Caki2 (cell line): Measurements from ENCODE around the gene TMEM130. TPM values are rescaled to one million over a fixed set of nuclear protein-coding genes. Genes with fewer than 3 reads are reported as not detected.
"Not testable (repeated sequence)": the region's sequence is repeated elsewhere in the genome, so short reads cannot be mapped to it uniquely, and the experiment has no call there.

Experiments used
- DNase-seq: peaks from one replicate; pipeline ENCODE4 v3.0.0-alpha.2; 2015; ENCODE audit warnings: low read depth
- in situ Hi-C: cut with HindIII; loops from 2 replicates; pipeline ENCODE4 v1.10.0; 2016; ENCODE audit warnings: low sequenced_read_pairs, low pct_unique_long_range_greater_than_20kb, mixed read lengths
- total RNA-seq: library from RNA; depleted of rRNA; stranded (reverse); fragments of >200 nt; shearing (Covaris generic); gene quantifications from 2 replicates; pipeline ENCODE4 v1.2.3, GENCODE V29; 2014; ENCODE audit warnings: low replicate concordance

Gene TMEM130
- total RNA-seq, 1 experiment from 2014 or later, result 27.3 TPM

GRCh38 chr7:98862716-98863420 is 6.9 kb downstream of the TMEM130 start:
- DNase-seq, result no peak
- in situ Hi-C loops, result no loop called here

DNA sequence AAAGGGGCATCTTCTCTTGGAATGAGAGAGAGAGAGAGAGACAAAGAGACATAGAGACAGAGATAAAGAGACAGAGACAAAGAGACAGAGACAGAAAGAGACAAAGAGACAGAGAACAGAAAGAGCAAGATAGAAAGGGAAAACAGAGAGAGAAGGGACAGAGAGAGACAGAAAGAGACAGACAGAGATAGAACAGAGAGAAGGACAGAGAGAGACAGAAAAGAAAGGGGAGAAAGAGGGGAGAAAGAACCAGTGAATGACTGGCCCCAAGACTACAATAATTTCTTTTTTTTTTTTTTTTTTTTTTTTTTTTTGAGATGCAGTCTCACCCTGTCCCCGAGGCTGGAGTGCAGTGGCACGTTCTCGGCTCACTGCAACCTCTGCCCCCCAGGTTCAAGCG is 7.6 kb downstream of the TMEM130 start:
- in situ Hi-C loops, result no loop called here
- DNase-seq, result no peak

DNA sequence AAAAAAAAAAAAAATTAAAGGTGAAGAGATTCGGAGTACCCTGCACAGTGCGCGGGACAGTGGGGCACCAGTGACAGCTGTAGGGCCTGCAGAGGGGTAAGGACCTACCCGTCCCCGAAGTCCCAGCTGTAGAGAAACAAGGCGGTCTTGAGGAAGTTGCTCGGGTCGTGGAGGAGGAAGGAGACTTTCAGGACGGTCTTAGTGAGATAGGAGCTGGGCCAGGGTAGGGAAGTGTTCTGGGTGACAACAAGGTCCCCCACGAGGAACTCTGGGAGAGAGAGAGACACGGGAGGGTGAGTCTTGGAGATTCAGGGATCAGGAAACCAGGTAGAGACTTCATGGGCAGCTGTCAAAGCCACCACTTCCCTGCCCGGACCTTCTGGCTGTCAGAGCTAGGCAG is 9.7 kb downstream of the TMEM130 start:
- in situ Hi-C loops, result no loop called here
- no peak for DNase-seq

DNA sequence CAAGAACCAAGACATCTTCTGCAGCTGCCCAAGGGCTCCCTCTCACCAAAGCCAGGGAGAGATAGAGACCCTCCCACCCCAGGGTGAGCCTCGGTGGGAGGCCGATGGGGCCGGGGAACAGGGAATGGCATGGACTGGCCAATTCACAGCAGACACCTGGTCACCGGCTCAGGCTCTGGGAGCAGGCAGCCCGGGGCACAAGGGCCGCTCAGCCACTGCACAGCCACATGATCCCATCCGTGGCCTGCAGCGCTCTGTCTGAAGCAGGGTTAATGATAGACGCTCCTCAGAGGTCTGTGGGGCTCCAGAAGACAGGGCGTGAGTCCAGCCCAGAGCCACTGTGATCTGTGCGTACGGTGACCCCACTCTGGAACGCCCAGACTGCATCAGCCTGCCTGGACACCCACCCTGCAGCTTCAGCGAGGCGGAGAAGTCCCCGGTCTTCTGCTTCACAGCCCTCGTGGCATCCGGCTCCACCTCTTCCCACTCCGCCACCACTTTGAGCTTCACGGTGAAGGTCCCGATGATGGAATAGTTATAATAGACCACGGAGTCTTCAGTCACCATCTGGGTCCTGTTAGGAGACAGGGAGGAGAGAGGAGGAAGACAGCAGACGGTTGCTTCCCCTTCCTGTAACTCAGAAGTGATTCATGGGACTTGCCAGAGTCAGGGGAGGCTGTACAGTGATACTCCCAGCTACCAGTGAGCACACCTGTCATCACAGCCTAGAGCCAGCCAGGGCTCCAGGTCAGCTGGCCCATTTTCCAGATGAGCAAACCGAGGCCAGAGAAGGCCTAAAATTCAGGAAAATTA is 14.0 kb downstream of the TMEM130 start:
- no peak for DNase-seq
- in situ Hi-C loops, result no loop called here

DNA sequence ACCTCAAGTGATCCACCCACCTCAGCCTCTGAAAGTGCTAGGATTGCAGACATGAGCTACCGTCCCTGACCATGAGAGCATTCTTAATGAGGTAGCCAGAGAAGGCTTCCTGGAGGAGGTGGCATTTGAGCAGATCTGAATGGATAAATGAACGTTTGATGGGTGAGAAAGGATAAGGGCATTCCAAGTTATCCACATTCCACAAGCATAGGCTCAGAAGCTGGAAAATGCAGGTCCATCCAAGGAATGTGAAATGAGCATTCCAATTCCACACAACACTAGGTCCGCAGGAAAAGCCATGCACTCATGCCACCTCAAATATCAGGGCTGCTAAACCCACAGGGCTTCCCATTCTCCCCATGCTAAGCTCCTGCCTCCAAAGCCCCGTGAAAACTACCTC is 17.0 kb downstream of the TMEM130 start:
- in situ Hi-C loops, result no loop called here
- no peak for DNase-seq

DNA sequence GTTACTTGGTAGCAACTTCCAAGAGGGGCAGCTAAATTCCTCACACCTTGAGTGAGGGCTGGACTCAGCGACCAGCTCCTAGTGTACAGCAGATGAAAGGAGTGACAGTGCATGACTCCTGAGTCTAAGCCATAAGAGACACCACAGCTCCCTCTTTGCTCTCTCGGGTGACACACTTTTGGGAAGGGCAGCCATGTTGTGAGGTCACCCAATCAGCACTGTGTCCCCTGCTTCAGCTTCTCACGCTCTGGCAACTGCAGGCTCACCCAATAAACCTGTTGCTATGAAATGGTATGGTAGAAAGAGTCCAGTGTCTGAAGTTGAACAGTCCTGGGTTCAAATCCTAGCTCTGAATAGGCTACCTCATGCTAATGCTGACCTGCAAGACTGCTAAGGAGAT is 20.9 kb downstream of the TMEM130 start:
- in situ Hi-C loops, result no loop called here
- DNase-seq, result no peak

DNA sequence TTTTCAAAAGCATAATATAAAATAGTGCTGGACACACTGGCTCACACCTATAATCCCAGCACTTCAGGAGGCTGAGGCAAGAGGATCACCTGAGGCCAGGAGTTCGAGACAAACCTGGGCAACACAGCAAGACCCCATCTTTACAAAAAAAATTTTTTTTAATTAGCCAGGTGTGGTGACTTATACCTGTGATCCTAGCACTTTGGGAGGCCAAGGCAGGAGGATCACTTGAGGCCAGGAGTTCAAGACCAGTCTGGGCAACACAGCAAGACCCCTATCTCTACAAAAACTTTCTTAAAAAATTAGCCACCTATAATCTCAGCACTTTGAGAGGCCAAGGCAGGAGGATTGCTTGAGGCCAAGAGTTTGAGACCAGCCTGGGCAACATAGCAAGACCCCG is 27.3 kb downstream of the TMEM130 start:
- DNase-seq, in situ Hi-C loops: not testable (repeated sequence)

DNA sequence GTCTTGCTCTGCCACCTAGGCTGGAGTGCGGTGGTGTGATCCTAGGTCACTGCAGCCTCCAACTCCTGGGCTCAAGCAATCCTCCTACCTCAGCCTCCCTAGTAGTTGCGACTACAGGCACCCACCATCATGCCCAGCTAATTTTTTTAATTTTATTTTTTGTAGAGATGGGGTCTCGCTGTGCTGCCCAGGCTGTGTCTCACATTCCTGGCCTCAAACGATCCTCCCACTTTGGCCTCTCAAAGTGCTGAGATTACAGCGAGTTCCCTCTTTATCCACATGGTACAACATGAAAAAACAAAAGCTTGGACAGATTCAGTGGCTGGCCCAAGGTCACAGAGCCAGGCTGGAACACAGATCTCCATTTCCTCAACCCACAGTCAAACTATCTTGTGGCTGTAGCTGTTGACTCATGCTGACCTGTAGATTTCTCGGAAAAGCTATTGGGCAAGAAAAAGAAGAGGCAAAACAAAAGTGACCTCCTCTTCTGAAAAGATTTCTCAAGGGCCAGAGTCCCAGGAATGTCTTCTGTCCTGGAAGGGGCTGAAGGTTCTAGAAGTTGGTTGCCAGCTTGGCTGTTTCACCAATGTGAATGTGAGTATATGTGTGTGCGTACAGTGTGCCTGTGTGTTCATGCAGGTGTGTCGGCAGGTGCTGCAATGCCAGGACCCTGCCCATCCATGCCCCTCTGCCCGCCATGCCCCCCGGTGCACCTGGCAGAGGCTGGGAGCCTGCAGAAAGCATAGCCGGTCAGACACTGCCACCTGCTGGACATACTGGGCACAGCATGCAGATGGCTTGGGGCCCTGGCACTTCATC is 28.4 kb downstream of the TMEM130 start:
- DNase-seq, result peak; percentile 92
- in situ Hi-C loops, result no loop called here

DNA sequence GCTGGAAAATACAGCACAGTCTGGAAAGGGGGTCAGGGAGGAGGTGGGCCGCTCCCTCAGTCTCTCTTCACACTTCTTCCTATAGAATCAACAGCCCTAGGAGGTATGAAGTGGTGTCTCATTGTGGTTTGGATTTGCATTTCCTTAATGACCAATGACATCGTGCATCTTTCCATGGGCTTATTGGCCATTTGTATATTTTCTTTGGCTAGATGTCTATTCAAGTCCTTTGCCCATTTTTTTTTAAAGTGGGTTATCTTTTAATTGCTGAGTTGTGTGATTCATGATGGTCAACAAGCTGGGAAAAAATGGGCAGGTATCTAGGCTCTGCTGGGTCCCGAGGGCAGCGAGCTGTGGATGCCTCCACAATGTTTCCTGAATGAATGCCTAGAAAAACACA is 29.1 kb downstream of the TMEM130 start:
- in situ Hi-C loops, result no loop called here
- peak; percentile 99 for DNase-seq

DNA sequence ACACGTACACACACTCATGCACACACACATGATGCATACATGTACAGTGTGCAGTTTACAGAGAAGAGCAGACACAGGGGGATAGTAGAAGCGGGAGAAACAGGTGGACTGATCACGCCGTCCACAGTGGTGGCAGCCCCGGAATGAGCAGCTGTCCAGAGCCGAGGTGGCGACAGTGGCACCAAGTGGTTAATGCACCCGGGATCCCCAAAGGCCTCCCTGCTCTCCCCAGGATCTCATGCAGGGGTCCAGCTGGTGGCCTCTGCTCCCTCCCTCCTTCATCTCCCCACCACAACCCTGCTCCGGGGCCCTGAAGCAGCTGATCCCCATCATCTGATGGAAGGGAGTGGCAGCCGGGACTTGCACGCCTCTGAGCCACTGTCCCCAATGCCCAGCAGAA is 29.7 kb downstream of the TMEM130 start:
- in situ Hi-C loops, result no loop called here
- no peak for DNase-seq

DNA sequence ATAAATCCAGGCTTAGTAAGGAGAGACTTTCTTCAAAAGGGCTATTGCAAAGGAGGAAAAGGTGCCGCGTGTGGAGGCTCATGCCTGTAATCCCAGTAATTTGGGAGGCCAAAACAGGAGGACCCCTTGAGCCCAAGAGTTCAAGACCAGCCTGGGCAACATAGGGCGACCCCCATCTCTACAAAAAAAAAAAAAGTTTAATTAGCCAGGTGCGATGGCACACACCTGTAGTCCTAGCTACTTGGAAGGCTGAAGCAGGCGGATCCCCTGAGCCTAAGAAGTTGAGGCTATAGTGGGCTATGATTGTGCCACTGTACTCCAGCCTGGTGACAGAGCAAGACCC is 32.2 kb downstream of the TMEM130 start:
- DNase-seq, result no peak
- in situ Hi-C loops, result no loop called here

DNA sequence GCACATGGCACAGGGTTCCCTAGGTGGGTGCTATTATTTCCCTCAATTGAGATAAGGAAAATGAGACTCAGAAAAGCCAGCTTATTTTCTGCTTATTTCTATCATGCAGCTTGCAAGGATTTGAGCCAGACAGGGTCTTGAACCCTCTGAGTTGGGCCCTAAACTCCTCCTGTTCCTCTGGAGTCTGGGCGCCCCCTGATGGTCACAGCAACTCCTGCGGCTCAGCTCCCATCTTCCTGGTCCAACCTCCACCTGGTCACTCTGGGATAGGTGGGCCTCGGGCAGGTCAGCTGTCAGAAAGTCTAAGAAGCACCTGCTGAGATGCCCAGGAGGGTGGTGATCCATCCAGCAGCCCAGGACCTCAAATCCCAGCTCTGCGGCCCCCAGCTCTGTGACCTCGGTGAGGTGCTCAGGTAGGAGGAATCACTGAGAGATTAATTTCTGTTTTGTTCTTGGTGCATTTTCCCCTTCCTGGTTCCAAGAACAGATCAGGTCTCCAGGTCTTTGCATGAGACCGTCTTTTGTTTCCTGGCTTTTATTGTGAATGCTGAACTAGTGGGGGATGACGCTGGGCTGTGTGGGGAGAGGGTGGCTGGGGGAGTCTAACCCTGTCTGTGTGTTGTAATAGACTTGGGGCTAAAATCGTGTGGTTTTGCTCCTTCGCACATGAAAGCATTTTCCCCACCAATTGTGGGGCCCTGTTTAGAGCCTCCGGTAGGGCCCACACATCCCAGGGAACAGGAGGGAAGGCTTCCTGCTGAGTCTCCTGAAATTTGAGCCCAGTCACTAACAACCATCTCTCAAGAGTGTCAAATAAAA is 32.8 kb downstream of the TMEM130 start:
- DNase-seq, result peak; percentile 44
- in situ Hi-C loops, result no loop called here

GRCh38 chr7:98834949-98835348 is 34.9 kb downstream of the TMEM130 start:
- in situ Hi-C loops, result no loop called here
- no peak for DNase-seq

- in situ Hi-C loops, result no loop called here
- no peak for DNase-seq
Observed at GRCh38 chr7:98833022-98833421, 36.8 kb downstream of the TMEM130 start.

GRCh38 chr7:98831641-98832221 is 38.1 kb downstream of the TMEM130 start:
- no peak for DNase-seq
- in situ Hi-C loops, result no loop called here

DNA sequence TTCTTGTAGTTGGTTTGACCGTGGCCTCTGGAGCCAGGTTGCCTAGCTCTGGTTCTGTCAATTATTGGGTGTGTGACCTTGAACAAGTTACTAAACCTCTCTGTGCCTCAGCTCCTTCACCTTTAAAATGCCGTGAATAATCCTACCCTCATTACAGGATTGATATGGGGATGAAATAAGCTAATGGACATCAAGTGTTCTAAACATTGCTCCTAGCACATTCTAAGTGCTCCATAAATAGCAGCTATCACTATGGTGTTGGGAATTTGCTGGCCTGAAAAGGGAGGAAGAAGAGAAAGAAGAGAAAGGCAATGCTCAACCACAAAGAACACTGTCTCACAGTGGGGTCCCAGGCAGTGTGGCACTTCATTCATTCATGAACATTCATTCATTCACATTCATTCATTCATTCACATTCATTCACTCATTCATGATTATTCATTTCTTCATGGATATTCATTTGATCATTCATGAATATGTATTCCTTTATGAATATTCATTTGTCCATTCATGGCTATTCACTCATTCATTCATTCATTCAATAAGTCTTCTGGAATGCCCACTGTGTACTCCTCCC is 38.8 kb downstream of the TMEM130 start:
- no peak for DNase-seq
- in situ Hi-C loops, result no loop called here

DNA sequence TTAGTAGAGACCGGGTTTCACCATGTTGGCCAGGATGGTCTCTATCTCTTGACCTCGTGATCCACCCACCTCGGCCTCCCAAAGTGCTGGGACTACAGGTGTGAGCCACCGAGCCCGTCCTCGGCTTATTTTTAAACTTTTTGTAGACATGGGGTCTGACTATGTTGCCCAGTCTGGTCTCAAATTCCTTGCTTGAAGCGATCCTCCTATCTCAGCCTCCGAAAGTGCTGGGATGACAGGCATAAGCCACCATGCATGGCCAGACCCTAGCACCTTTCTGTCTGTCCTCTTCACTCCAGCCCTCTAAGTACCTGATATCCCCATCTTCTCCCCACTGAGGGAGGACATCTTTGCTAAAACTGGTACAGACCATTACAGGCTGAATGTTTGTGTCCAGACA is 41.4 kb downstream of the TMEM130 start:
- in situ Hi-C loops, result no loop called here
- DNase-seq, result no peak

GRCh38 chr7:98827258-98827657 is 42.6 kb downstream of the TMEM130 start:
- in situ Hi-C loops, result no loop called here
- no peak for DNase-seq
